Measurements from ENCODE around the gene CDC42.

DNA sequence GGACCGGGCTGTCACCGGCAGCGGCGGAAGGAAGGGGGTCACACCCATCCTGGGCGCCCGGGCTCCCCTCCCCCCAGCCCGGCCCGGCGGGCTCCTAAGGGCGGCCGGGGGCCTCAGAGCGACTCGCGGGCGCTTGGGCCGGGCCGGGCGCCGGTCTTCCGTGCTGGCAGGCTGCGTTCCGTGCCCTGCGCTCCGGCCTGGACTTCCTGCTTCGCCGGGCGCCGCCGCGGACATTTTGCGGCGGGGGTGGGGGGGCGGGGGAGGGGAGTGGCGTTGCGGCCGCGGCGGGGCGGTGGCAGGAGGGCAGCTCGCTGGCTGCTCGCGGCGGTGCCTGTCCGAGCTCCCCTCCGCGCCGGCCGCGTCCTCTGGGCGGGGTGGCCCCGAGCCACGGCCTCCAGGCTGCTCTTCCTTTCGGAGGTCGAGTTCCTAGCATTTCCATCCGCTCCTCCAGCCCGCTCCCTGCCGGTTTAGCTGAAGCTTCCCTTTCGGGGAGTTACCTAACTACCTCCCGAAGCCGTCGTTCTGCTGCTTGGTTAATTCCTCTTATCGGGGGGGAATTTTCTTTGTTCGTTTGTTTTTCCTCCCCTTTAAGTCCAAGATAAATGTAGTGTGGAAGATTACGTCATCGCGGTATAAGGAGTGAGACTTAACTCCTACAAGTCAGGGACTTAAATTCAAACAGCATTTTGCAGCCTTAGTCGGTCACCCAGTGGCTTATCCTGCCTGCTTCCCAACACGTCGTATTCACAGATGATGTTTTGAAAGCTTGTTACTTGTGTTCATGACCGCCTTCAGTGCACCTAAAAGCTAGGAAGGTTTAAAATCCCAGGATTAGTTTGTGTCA lies 730 bp downstream of the CDC42 start:
- TF ChIP-seq HDAC2 (IDR thresholded peaks at IDR 0.05) (no peak; the same call in 1 of the 2 replicates), CBX2 (IDR thresholded peaks at IDR 0.05; ENCODE audit: insufficient read depth, low read length, poor library complexity, severe bottlenecking) (no peak), HOXB6 (CRISPR knock-in tag; IDR thresholded peaks at IDR 0.05; ENCODE audit: borderline replicate concordance) (no peak), ADNP (tag; IDR thresholded peaks at IDR 0.05) (no peak), PHF20 (IDR thresholded peaks at IDR 0.05; ENCODE audit: partially characterized antibody) (no peak), FOXM1 (IDR thresholded peaks at IDR 0.05; ENCODE audit: low read depth) (no peak), FOXM1 (CRISPR knock-in tag; IDR thresholded peaks at IDR 0.05; ENCODE audit: low read depth) (no peak), MTA1 (IDR thresholded peaks at IDR 0.05; ENCODE audit: borderline replicate concordance) (no peak), MXI1 (IDR thresholded peaks at IDR 0.05; ENCODE audit: low read depth, low read length) (no peak)
- TF ChIP-seq, protein P1, sequence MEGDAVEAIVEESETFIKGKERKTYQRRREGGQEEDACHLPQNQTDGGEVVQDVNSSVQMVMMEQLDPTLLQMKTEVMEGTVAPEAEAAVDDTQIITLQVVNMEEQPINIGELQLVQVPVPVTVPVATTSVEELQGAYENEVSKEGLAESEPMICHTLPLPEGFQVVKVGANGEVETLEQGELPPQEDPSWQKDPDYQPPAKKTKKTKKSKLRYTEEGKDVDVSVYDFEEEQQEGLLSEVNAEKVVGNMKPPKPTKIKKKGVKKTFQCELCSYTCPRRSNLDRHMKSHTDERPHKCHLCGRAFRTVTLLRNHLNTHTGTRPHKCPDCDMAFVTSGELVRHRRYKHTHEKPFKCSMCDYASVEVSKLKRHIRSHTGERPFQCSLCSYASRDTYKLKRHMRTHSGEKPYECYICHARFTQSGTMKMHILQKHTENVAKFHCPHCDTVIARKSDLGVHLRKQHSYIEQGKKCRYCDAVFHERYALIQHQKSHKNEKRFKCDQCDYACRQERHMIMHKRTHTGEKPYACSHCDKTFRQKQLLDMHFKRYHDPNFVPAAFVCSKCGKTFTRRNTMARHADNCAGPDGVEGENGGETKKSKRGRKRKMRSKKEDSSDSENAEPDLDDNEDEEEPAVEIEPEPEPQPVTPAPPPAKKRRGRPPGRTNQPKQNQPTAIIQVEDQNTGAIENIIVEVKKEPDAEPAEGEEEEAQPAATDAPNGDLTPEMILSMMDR (IDR thresholded peaks at IDR 0.05 in 2 of 3, conservative IDR thresholded peaks at IDR 0.05 in 1 of 3; ENCODE audit: insufficient read depth in 2 of 3, low read depth in 1 of 3, low read length in 3 of 3): no peak
- TF ChIP-seq, protein P2, sequence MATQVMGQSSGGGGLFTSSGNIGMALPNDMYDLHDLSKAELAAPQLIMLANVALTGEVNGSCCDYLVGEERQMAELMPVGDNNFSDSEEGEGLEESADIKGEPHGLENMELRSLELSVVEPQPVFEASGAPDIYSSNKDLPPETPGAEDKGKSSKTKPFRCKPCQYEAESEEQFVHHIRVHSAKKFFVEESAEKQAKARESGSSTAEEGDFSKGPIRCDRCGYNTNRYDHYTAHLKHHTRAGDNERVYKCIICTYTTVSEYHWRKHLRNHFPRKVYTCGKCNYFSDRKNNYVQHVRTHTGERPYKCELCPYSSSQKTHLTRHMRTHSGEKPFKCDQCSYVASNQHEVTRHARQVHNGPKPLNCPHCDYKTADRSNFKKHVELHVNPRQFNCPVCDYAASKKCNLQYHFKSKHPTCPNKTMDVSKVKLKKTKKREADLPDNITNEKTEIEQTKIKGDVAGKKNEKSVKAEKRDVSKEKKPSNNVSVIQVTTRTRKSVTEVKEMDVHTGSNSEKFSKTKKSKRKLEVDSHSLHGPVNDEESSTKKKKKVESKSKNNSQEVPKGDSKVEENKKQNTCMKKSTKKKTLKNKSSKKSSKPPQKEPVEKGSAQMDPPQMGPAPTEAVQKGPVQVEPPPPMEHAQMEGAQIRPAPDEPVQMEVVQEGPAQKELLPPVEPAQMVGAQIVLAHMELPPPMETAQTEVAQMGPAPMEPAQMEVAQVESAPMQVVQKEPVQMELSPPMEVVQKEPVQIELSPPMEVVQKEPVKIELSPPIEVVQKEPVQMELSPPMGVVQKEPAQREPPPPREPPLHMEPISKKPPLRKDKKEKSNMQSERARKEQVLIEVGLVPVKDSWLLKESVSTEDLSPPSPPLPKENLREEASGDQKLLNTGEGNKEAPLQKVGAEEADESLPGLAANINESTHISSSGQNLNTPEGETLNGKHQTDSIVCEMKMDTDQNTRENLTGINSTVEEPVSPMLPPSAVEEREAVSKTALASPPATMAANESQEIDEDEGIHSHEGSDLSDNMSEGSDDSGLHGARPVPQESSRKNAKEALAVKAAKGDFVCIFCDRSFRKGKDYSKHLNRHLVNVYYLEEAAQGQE (IDR thresholded peaks at IDR 0.05; ENCODE audit: borderline replicate concordance): no peak; the same call in 1 of the 2 replicates
- TF ChIP-seq, protein P2 (CRISPR knock-in tag; IDR thresholded peaks at IDR 0.05; ENCODE audit: low read depth): no peak
